CD4-positive, alpha-beta memory T cell (primary cell): ENCODE measurements around the gene FSCN2. TPM values are rescaled to one million over a fixed set of nuclear protein-coding genes. Genes with fewer than 3 reads are reported as not detected.

Experiments
- CTCF ChIA-PET: fragments of 350-600 bp; sonication (Branson Sonifier 250); formaldehyde crosslinking; loops from one replicate; lab custom pipeline; 2021; ENCODE audit warnings: inconsistent platforms; ENCODE audit not compliant: partially characterized antibody; lab: Charles Lee
- POLR2A ChIA-PET: fragments of 350-600 bp; sonication (Branson Sonifier 250); formaldehyde crosslinking; loops from one replicate; lab custom pipeline; 2021; ENCODE audit not compliant: partially characterized antibody; lab: Charles Lee
- DNase-seq, 5 donors: peaks; one replicate each; pipeline versions ENCODE4 v3.0.0 to v3.0.0-alpha.2; 2020 to 2022; ENCODE audit warnings: mixed read lengths in 1 of 5
- H3K27ac ChIP-seq: one replicate; pipeline ENCODE4 v1.7.0; 2013; ENCODE audit warnings: low read depth, low read length
- H3K27me3 ChIP-seq: 2 replicates; pipeline ENCODE4 v1.7.0; 2013; ENCODE audit warnings: mild to moderate bottlenecking, low read length, moderate library complexity; ENCODE audit not compliant: insufficient read depth
- H3K36me3 ChIP-seq: 2 replicates; pipeline ENCODE4 v1.7.0; 2013; ENCODE audit warnings: mild to moderate bottlenecking, low read length, moderate library complexity; ENCODE audit not compliant: insufficient read depth
- H3K4me1 ChIP-seq: 2 replicates; pipeline ENCODE4 v1.7.0; 2013; ENCODE audit warnings: mild to moderate bottlenecking, low read length, moderate library complexity; ENCODE audit not compliant: insufficient read depth
- H3K4me3 ChIP-seq, 2 donors: one replicate each; pipeline ENCODE4 v1.7.0; 2013; ENCODE audit warnings: low read length in 2 of 2, mild to moderate bottlenecking in 1 of 2
- H3K9me3 ChIP-seq, 2 donors: one replicate each; pipeline ENCODE4 v1.7.0; 2013; ENCODE audit warnings: low read length in 2 of 2, control low read depth in 1 of 2; ENCODE audit not compliant: control insufficient read depth in 1 of 2
- H3K27ac Mint-ChIP-seq, 7 donors: one replicate each; pipeline ENCODE4 v1.8.0; 2020 to 2021; ENCODE audit warnings: mixed read lengths in 7 of 7, mild to moderate bottlenecking in 6 of 7, inconsistent platforms in 3 of 7, moderate library complexity in 3 of 7
- H3K27me3 Mint-ChIP-seq, 2 donors: one replicate each; pipeline ENCODE4 v1.8.0; 2020 to 2021; ENCODE audit warnings: mixed read lengths in 2 of 2
- H3K36me3 Mint-ChIP-seq, 2 donors: one replicate each; pipeline ENCODE4 v1.8.0; 2020 to 2021; ENCODE audit warnings: mixed read lengths in 2 of 2, inconsistent platforms in 1 of 2, mild to moderate bottlenecking in 1 of 2
- H3K4me1 Mint-ChIP-seq, 4 donors: one replicate each; pipeline ENCODE4 v1.8.0; 2020 to 2021; ENCODE audit warnings: mixed read lengths in 4 of 4, mild to moderate bottlenecking in 1 of 4
- H3K4me3 Mint-ChIP-seq, 8 donors: one replicate each; pipeline ENCODE4 v1.8.0; 2020 to 2021; ENCODE audit warnings: mixed read lengths in 8 of 8, mild to moderate bottlenecking in 7 of 8, moderate library complexity in 6 of 8, inconsistent platforms in 3 of 8
- H3K9me3 Mint-ChIP-seq, 8 donors: one replicate each; pipeline ENCODE4 v1.8.0; 2020 to 2021; ENCODE audit warnings: mixed read lengths in 8 of 8, mild to moderate bottlenecking in 5 of 8, inconsistent platforms in 3 of 8, moderate library complexity in 1 of 8
- intact Hi-C: fragments of 100-400 bp; cut with micrococcal nuclease; formaldehyde crosslinking; loops from one replicate; pipeline ENCODE4 v1.15.1; 2023
- polyA plus RNA-seq, 2 donors: library from polyadenylated mRNA; unstranded; fragments of 300-500 nt; fragmentation: Illumina TruSeq; gene quantifications; one replicate each; pipeline ENCODE4 v1.2.3, GENCODE V29; 2021
- total RNA-seq, 2 experiments: library from RNA; stranded (reverse); gene quantifications; one replicate each; pipeline ENCODE4 v1.2.3, GENCODE V29; 2021

The FSCN2 gene
- total and polyA plus RNA-seq, 4 experiments from 2014 or later: 0.20 to 1.0 (median 0.75) TPM; not detected in 1

DNA sequence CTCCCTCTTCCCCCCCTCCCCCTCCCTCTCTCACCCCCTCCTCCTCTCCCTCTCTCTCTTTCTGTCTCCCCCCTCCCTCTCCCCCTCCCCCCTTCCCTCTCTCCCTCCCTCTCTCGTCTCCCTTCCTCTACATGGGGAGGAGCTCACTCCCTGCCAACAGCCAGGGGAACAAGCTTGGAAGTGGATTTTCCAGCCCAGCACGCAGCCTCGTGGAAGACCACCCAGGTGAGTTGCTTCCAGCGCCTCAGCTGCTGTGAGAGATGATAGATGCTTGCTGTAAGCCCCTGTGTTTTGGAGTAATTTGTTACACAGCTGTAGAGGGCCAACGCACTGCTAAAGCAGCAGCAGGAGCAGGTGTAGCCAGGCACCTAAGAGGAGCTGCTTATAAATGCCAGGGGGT, 36.4 kb upstream of the FSCN2 start:
- Mint-ChIP-seq H3K9me3 (no peaks in the 10 kb centered on the region), H3K27ac (no peak overlapping the region), H3K4me1 (peaks cover 0 to 5% (median 2%) of the 10 kb centered on the region in 4 donors), H3K36me3 (no peaks in the 10 kb centered on the region), H3K27me3 (peaks cover 2 to 3% of the 10 kb centered on the region in 2 donors), H3K4me3 (no peak overlapping the region)
- Histone ChIP-seq H3K36me3 (no peaks in the 10 kb centered on the region), H3K27me3 (no peaks in the 10 kb centered on the region), H3K9me3 (no peaks in the 10 kb centered on the region), H3K4me3 (no peak overlapping the region), H3K27ac (no peak overlapping the region), H3K4me1 (peaks cover 11% of the 10 kb centered on the region)
- POLR2A ChIA-PET: interaction anchor here (1.6 kb wide), 1 partner anchor 20 kb away, joined by 4 read pairs; the partner anchor contains the start of gene ACTG1
- intact Hi-C loops: no loop called here
- CTCF ChIA-PET: no interaction called here
- DNase-seq: peak in 1 of 5 donors; percentile 7

DNA sequence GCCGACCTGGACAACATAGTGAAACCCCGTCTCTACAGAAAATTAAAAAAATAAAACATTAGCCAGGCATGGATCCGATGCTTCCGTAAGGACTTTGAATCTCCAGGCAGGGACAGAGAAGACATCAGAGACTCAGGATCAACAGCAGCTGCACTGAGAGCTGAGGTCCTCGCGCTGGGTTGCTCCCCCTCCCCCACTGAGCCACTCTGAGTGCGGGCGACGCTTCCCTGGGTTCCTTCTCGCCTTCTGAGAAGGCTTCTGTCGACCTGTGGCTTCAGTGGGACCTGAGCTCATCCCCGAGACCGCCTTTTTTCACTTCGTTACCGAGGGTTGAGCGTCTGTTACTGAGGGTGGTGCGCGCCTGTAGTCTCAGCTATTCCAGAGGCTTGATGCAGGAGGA, 36.0 kb upstream of the FSCN2 start:
- H3K27ac ChIP-seq: no peak overlapping the region
- H3K9me3 Mint-ChIP-seq: no peaks in the 10 kb centered on the region
- H3K4me3 Mint-ChIP-seq: no peak overlapping the region
- intact Hi-C loops: no loop called here
- H3K27ac Mint-ChIP-seq: no peak overlapping the region
- no peaks in the 10 kb centered on the region for H3K36me3 ChIP-seq
- H3K36me3 Mint-ChIP-seq: no peaks in the 10 kb centered on the region
- H3K4me1 Mint-ChIP-seq: peaks cover 0 to 5% (median 2%) of the 10 kb centered on the region in 4 donors
- peaks cover 2 to 3% of the 10 kb centered on the region in 2 donors for H3K27me3 Mint-ChIP-seq
- H3K4me1 ChIP-seq: peaks cover 10% of the 10 kb centered on the region
- no peaks in the 10 kb centered on the region for H3K27me3 ChIP-seq
- ChIA-PET CTCF (no interaction called here), POLR2A (interaction anchor here (1.6 kb wide), 1 partner anchor 20 kb away, joined by 4 read pairs; the partner anchor contains the start of gene ACTG1)
- H3K4me3 ChIP-seq: no peak overlapping the region
- no peaks in the 10 kb centered on the region for H3K9me3 ChIP-seq
- peak in 1 of 5 donors; percentile 4 for DNase-seq

DNA sequence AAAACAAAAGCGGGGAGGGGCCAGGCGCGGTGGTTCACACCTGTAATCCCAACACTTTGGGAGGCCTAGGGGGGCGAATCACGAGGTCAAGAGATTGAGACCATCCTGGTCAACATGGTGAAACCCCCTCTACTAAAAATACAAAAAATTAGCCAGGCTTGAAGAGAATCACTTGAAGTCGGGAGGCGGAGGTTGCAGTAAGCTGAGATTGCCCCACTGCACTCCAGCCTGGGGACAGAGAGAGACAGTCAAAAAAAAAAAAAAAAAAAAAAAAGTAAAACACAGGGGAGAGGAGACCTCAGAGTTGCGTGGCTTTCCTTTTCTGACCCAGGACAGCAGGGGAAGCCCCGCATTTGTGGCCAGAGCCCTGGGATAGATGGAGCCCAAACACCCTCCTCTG, 35.5 kb upstream of the FSCN2 start:
- POLR2A ChIA-PET: interaction anchor here (1.6 kb wide), 1 partner anchor 19 kb away, joined by 4 read pairs; the partner anchor contains the start of gene ACTG1

DNA sequence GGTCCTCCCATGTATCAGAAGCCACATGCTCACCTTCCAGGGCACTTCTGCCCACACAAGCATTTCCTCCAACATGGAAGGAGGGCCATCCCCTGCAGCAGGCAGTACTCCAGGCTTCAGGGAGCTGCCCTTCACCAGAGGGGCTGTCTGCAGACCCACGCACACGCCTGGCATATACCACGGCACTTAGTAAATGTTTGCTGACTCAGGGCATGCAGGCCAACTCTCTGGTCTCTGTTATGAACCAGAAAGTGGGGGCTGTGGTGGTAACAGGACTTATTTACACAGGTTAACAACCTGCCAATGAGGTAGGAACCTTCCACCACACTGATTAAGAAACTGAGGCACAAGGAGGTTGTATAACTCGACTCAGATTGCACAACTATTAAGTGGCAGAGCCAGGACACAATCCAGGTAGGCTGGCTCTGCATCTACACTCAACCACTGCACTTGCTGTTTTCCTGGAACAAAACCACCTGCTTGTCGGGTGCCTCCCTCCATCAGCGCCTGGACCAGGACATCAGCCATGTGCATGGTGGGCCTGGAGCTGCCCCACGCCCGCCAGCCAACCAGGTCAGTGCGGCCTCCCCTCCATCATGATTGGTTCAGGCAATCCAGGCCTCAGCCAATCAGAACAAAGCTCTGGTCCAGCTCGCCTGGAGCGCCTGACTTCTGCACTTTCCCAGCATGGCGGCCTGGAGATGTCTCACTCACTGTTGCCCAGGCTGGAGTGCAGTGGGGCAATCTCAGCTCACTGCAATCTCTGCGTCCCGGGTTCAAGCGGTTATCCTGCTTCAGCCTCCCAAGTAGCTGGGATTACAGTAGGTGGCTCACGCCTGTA, 34.8 kb upstream of the FSCN2 start:
- H3K9me3 ChIP-seq: no peaks in the 10 kb centered on the region
- ChIA-PET CTCF (interaction anchor here (0.8 kb wide), 1 partner anchor 14 kb away, joined by 3 read pairs; no protein-coding TSS in a partner anchor), POLR2A (interaction anchor here (0.6 kb wide), 1 partner anchor 20 kb away, joined by 3 read pairs; no protein-coding TSS in a partner anchor)
- H3K4me3 Mint-ChIP-seq: no peak overlapping the region
- H3K27ac Mint-ChIP-seq: no peak overlapping the region
- peaks cover 4% of the 10 kb centered on the region for H3K4me1 ChIP-seq
- no peaks in the 10 kb centered on the region for H3K9me3 Mint-ChIP-seq
- peak in 1 of 5 donors; percentile 7 for DNase-seq
- H3K4me3 ChIP-seq: no peak overlapping the region
- peaks cover 2 to 6% of the 10 kb centered on the region in 2 donors for H3K27me3 Mint-ChIP-seq
- no peak overlapping the region for H3K27ac ChIP-seq
- H3K36me3 ChIP-seq: no peaks in the 10 kb centered on the region
- peaks cover 0 to 5% (median 2%) of the 10 kb centered on the region in 4 donors for H3K4me1 Mint-ChIP-seq
- intact Hi-C loops: no loop called here
- H3K27me3 ChIP-seq: no peaks in the 10 kb centered on the region
- no peaks in the 10 kb centered on the region for H3K36me3 Mint-ChIP-seq

More for the DNA sequence above, 35.5 kb upstream of the FSCN2 start:
- Histone ChIP-seq H3K4me3 (no peak overlapping the region), H3K27ac (no peak overlapping the region), H3K27me3 (no peaks in the 10 kb centered on the region), H3K9me3 (no peaks in the 10 kb centered on the region), H3K4me1 (peaks cover 5% of the 10 kb centered on the region), H3K36me3 (no peaks in the 10 kb centered on the region)
- H3K9me3 Mint-ChIP-seq: no peaks in the 10 kb centered on the region
- H3K4me3 Mint-ChIP-seq: no peak overlapping the region
- peaks cover 2 to 3% of the 10 kb centered on the region in 2 donors for H3K27me3 Mint-ChIP-seq
- intact Hi-C loops: no loop called here
- CTCF ChIA-PET: interaction anchor here (0.8 kb wide), 1 partner anchor 14 kb away, joined by 3 read pairs; no protein-coding TSS in a partner anchor
- no peaks in the 10 kb centered on the region for H3K36me3 Mint-ChIP-seq
- DNase-seq: no peak
- H3K27ac Mint-ChIP-seq: no peak overlapping the region
- H3K4me1 Mint-ChIP-seq: peaks cover 0 to 5% (median 2%) of the 10 kb centered on the region in 4 donors

DNA sequence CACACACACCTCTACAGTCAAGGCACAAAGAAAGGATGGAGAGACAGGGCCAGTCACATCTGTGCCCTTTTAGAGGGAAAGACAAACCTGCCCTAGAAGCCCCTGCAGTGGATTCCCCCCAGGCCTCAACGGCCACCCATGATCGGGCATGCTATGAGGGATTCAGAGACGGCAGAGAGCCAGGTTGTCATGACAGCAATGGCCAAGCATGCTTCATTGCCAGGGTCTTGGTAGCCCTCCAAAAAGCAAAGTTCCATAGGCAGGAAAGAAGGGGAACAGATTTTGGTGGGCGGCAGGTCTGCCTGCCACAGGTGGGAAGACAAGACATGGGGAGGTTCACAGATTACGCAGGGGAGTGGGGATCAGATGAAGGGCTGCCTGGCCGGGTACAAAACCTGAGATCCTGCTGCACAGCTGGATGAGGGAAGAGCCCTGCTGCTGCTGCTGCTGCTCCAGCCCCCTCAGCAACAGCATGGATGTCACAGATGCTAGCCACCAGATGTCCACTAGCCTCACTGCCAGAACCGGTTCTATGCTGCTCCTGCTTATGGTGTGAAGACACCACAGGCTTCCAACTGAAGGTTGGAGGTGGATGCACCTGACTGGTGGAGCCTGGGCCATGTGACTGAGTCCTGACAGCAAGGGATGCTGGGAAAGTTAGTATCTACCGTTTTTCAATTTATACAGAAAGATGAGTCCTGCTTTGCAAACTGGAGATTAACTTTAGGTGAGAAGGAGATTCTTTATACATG, 33.4 kb upstream of the FSCN2 start:
- ChIA-PET CTCF (no interaction called here), POLR2A (no interaction called here)
- Histone ChIP-seq H3K27ac (no peak overlapping the region), H3K4me1 (no peaks in the 10 kb centered on the region), H3K36me3 (no peaks in the 10 kb centered on the region), H3K9me3 (no peaks in the 10 kb centered on the region), H3K4me3 (no peak overlapping the region), H3K27me3 (no peaks in the 10 kb centered on the region)
- Mint-ChIP-seq H3K9me3 (no peaks in the 10 kb centered on the region), H3K4me1 (peaks cover 0 to 2% (median 1%) of the 10 kb centered on the region in 4 donors), H3K36me3 (no peaks in the 10 kb centered on the region), H3K27me3 (peaks cover 2 to 6% of the 10 kb centered on the region in 2 donors), H3K27ac (no peak overlapping the region), H3K4me3 (no peak overlapping the region)
- DNase-seq: peak in 1 of 5 donors; percentile 20
- intact Hi-C loops: no loop called here

DNA sequence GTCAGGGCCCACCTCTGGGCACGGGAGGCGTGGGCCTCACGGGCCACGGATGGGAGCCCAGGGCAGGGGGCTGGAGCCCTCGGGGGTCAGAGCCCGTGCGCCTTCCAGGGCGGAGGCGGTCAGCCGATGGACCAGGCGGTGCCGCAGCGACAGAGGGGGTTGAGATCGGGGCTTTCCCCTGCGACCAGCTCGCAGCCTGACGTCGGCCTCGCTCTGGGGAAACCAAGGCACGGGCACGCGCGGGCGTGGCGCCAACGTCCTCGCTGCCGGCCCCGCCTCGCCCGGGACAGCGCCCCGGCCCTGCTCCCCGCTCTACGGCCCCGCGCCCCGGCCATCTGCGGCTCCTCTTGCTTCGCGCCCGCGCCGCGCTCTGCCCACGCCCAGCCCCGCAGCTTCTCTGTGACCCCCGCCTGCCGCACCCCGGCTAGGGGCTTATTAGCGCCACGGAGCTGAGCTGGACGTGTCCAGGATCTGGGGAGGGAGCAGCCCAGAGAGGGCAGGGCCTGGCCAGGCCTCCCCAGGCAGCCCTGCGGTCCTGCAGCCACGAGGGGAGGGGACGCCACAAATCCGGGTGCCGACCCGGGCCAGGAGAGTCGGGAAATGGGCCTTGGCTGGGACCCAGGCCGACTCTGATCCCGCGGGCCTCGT, 29.1 kb upstream of the FSCN2 start:
- no peaks in the 10 kb centered on the region for H3K9me3 Mint-ChIP-seq
- Histone ChIP-seq H3K27ac (no peak overlapping the region), H3K36me3 (no peaks in the 10 kb centered on the region), H3K4me1 (no peaks in the 10 kb centered on the region), H3K9me3 (no peaks in the 10 kb centered on the region), H3K4me3 (no peak overlapping the region), H3K27me3 (no peaks in the 10 kb centered on the region)
- ChIA-PET CTCF (no interaction called here), POLR2A (interaction anchor here (1.5 to 2.0 kb wide), 2 partner anchors 10 to 14 kb away, joined by 5 to 8 read pairs; partner anchors contain the start of gene ACTG1)
- intact Hi-C loops: no loop called here
- no peak overlapping the region for H3K27ac Mint-ChIP-seq
- peaks cover 0 to 3% (median under 1%) of the 10 kb centered on the region in 4 donors for H3K4me1 Mint-ChIP-seq
- DNase-seq: no peak
- H3K4me3 Mint-ChIP-seq: no peak overlapping the region
- H3K36me3 Mint-ChIP-seq: no peaks in the 10 kb centered on the region
- H3K27me3 Mint-ChIP-seq: peaks cover 0 to 6% of the 10 kb centered on the region in 2 donors
